Ecto neural progenitor cell (in vitro differentiated cells): ENCODE data around the gene PARP9.
"Not testable (repeated sequence)": the region's sequence is repeated elsewhere in the genome, so short reads cannot be mapped to it uniquely, and the experiment has no call there.

Source experiments
- DNase-seq: peaks from one replicate; pipeline ENCODE4 v3.0.0-alpha.2; 2018; ENCODE audit warnings: low spot score

The PARP9 gene

DNA sequence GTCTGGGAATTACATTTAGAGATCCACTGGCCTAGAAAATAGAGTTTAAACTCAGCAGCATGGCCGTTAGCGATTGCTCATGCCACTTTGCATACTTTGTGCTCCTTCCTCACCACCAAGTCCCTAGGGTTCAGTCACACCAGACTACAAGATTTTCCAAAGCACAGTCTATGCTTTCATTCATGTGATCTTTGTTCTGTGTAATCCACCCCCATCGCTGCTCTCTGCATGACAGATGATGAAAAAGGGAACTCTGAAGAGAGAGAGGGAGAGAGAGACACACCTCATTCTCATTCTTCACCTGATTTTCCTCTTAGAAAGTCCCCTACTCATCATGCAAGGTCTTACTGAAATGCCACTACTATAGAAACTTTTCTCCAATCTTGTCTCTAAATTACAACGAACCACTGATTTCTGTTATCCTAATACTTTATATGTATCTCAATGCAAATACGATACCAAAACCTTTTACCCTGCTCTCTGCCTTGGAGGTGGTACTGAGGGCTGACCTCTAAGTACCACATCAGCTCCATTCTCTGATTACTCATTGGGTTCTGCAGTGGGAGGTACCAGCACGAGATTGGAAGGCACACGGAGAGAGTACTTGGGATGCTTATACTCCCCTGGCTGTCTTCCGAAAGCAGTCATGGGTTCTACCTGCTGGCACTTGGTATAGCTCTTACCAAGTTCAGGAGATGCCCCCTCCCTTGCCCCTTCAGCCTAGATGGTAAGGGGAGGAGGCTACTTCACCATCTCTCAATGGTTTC is 12.3 kb upstream of the PARP9 start:
- no peak for DNase-seq

DNA sequence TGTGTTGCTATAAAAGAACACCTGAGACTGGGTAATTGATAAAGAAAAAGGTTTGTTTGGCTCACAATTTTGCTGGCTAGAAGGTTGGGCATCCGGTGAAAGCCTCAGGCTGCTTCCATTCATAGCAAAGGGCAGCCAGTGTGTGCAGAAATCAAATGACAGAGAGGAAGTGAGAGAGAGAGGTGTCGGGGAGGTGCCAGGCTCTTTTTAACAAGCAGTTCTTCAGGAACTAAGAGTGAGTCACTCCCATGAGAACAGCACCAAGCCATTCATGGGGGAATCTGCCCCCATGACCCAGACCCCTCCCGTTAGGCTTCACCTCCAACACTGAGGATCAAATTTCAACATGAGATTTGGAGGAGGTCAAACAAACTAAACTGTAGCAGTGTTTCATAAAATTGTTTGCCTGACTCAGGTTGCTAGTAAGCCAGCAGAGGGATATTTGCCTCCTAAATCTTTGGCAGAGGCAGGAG is 8.9 kb upstream of the PARP9 start:
- DNase-seq: no peak

DNA sequence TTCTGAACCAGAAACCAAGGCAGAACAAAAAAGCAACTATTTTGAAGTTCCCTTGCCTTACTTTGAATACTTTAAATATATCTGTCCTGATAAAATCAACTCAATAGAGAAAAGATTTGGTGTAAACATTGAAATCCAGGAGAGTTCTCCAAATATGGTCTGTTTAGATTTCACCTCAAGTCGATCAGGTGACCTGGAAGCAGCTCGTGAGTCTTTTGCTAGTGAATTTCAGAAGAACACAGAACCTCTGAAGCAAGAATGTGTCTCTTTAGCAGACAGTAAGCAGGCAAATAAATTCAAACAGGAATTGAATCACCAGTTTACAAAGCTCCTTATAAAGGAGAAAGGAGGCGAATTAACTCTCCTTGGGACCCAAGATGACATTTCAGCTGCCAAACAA is 4.7 kb upstream of the PARP9 start:
- no peak for DNase-seq

DNA sequence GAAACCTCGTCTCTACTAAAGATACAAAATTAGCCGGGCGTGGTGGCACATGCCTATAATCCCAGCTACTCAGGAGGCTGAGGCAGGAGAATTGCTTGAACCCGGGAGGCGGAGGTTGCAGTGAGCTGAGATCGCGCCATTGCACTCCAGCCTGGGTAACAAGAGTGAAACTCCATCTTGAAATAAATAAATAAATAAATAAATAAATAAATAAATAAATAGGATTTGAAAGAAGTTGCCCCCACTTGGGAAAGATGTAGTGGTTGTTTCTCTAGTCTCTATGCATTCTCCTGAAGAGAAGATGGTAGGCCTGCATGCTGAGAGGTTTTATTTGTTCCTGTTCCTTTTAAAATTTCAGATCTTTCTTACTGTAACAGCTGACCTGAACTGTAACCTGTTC is 4.0 kb upstream of the PARP9 start:
- not testable (repeated sequence) for DNase-seq

DNA sequence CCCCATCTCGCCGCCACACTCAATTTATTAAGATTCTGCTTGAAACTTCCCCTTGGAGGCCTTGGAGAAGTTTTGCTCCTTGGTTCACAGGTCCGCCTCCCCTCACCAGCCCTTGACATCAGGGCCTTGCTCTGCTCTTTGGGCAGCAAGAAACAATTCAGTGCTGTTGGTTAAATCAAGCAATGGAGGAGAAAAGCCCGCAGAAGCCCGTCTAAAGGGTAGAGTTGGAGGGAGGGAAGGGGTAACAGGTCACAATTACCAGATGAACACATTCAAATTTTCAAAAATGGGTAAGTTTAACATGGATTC is 429 bp downstream of the PARP9 start:
- no peak for DNase-seq

DNA sequence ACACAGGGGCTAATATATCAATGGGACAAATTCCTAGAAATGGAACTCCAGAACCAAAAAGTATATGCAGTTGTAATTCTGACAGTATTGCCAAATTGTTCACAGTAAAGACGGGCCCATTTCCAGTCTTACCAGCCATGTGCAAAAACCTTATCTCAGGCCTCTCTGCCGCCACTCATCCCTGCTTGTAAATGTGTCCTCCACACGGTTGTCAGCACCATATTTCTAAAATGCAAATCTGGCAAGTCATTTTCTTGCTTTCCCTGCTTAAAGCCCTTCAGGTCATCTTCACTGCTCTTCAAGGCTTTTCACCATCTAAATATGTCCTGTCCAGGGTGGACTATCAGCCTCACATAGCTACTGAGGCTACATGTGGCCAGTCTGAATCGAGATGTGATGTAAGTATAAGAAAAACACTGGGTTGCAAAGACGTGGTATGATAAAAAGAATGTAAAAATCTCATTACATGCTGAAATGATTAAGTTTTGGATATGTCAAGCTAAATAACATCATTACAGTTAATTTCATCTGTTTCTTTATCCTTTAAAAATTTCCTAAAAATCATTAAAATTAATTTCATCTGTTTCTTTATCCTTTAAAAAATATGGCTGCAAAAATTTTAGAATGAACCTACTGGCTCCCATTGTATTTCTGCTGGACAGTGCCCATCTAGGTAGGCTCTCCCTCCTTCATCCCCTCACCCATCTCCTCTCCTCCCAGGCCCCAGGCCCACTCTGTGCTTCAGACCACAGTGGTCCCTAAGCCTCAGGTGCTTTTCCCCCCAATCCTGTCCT is 980 bp downstream of the PARP9 start:
- no peak for DNase-seq

DNA sequence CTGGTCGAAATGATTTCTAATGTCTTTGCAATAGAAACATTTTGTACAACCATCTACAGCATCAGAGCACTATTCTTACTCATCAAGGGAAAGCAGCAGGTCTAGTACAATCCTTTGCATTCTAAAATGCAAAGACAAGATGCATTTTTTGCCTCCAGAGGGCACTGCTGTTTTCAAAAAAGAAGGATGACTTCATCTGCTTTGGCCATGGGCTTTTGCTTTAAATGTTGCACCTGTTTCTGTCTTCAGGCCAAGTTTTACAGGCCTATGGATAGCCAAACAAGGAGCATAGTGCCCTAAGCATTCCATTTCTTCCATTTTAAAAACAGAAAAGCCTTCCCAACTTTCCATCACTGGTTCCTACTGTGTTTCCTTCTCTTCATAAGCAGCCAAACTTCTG is 3.4 kb downstream of the PARP9 start:
- DNase-seq: no peak

DNA sequence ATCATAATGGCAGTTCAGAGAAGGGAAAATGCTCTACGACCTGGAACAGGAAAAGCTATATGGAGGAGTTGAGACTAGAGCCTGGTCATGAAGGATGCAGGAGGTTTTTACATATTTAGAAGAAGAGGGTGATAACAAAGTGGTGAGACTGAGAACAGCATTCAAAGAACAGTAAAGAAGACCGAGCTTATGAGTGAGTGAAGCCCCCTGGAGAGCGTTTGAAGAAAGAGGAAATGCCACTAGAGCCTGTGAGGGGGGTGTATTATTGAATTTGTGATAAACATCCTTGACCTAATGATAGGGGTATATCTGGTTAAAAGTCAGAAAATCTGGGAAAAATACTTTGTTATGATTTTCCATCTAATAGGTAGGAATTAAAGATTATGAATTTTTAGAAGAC is 4.2 kb downstream of the PARP9 start:
- DNase-seq: no peak

DNA sequence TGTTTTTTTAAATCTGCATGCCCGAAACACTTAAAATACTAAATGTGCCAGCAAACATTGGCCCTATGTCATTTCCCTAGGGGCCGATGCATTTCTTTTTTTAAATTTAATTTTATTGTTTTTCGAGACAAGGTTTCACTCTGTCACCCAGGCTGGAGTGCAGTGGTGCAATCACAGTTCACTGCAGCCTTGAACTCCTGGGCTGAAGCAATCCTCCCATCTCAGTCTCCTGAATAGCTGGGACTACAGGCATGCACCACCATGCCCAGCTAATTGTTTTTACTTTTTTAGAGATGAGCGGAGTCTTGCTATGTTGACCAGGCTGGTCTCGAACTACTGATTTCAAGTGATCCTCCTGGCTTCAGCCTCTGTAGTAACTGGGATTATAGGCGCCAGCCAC is 5.5 kb downstream of the PARP9 start:
- DNase-seq: no peak

DNA sequence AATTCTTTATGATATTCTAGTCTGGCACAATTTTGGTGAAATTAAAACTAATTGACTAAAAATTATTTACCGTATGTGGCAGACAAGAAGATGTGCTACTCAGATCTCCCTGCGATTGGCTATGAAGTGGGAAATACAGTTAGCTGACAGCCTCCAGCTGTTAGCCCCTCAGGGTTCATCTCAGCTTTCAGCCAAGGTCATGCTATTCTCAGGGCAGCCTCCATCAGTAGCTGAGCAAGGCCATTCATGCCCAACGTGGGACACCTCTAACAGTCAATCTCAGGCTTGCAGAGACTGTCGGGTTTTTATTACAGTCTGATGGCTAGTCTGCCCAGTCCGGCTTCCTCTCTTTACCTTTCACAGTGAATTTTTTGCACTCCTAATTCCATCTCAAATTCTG is 6.7 kb downstream of the PARP9 start:
- DNase-seq: no peak

DNA sequence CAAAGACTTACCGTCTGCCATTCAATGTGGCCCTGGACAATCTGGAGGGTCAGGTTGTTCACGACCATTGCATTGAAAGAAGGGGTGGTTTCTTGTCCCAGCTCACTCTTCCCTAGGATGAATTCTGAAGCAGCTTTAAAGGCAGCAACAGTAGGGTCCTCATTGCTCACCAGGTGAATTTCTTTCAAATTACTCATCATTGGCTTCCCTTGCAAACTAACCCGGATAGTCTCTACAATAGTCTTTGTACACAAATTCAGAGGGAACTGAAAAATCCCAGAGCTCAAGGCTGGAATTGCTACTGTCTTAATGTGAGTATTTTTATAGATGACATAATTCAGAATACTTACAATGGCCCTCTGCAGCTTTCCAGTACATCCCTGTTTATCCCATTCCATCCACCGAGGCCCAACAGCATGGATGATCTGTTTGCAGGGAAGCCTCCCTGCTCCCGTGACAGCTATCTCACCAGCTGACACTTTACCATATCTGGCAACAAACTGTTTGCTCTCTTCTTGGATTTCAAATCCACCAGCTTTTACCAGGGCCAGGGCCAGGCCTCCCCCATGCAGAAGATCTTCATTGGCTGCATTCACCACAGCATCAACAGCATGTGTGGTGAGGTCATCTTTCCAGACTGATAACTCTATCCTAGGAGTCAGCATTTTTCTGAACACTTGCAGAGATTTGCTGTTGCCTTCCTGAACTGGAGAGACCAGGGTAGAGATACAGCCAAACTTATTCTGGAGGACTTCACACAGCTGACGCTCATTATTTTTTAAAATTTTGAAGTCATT is 8.6 kb downstream of the PARP9 start:
- DNase-seq: no peak

DNA sequence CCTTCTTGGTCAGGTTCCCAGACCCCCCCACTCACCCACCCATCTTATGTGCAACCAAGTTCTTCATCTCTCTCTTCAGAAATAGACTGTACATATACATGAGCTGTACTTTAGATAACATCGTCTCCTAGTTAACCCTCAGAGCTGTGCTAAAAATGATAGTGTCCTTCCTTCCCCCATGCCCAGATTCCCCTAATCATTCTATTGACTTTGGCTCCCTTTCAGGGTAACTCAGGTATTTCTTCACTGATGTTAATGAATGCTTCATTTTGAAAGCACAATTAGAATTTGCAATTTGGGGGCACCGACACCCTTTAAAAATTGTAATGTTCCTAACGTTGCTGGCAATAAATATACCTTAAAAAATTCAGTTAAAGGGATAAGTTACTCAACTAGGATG is 10.9 kb downstream of the PARP9 start:
- no peak for DNase-seq

DNA sequence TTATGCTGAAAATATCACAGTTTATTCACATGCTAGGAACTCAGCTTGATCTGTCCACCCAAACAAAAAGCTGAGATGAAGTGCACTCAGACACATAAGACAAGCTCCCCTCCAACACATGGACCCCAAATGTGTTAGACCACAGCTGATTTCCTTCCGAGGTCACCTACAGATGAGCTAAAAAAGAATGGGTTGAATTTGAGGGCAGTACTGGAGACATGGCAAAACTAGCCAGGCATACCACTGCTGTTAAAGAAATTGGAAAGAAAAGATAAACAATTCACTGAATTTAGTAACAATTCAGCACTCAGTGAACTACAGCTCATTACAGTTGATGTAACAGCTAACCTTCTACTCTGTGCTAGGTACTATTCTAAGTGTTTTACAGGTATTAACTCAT is 15.5 kb downstream of the PARP9 start:
- no peak for DNase-seq

DNA sequence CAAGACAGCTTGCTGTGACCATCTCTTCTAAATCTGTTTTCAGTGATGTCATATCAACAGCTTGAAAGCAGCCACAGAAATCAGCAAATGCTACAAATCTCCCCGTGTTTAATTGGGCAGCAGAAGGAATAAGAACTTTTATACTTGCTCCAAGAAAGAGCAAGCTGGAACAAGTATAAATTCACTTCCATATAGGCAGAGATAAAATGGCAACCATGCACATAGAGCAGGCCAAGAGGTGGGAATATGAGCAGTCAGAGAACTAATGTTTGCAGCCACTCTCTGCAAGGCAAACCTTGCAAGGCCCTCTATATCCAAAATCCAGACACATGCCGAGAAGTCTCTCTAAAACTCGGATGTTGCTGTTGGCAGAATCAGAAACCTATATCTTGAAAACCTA is 16.0 kb downstream of the PARP9 start:
- DNase-seq: no peak

DNA sequence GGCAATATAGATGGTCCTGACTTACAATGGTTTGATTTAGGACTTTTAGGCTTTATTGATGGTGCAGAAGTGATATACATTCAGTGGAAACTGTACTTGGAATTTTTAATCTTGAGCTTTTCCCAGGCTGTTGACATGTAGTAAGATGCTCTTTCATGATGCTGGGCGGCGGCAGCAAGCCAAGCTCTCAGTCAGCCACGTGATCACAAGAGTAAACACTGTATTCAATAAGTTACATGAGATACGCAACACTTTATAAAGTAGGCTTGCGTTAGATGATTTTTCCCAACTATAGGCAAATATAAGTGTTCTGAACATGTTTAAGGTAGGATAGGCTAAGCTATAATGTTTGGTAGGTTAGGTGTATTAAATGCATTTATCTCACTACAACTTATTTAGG is 17.9 kb downstream of the PARP9 start:
- DNase-seq: no peak

DNA sequence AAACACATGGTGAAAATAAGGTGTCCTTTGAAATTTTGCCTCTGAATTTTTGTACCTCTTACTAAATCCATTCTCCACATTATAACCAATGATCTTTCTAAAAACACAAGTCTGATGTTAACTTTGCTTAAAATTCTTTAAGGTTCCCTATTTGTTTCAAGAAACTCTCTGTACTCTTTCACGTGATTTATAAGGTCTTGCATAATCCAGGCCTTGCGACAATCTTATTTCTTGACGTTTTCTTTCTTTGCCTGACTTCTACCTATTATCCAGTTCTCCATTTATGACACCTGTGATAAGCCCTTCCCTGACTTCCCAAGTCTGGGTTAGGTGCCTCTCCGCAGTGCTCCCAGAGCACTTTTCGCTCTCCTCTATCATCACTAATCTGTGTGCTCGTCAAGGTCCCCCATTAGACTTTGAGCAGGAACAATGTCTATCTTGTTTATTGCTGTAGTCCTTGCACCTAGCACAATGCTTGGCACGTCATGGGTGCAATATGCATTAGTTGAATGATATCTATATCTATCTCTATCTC is 25.1 kb downstream of the PARP9 start:
- DNase-seq: no peak

DNA sequence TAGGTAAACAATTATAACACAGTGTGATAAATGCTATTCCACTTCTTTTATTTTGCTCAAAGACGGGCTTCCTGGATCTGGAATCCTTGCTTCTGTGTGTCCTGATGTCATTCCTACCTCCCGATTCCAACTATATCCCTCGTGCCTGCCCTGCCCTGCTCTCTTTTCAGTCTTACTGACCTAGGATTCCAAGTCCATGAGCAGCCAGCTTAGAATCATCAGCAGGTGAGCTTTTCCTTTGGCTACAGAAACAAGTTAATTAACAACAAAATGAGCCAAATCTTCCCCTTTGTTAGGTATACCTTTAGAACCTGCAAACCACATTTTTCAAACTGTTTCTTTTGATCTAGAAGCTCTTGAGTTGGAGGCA is 27.5 kb downstream of the PARP9 start:
- DNase-seq: no peak

DNA sequence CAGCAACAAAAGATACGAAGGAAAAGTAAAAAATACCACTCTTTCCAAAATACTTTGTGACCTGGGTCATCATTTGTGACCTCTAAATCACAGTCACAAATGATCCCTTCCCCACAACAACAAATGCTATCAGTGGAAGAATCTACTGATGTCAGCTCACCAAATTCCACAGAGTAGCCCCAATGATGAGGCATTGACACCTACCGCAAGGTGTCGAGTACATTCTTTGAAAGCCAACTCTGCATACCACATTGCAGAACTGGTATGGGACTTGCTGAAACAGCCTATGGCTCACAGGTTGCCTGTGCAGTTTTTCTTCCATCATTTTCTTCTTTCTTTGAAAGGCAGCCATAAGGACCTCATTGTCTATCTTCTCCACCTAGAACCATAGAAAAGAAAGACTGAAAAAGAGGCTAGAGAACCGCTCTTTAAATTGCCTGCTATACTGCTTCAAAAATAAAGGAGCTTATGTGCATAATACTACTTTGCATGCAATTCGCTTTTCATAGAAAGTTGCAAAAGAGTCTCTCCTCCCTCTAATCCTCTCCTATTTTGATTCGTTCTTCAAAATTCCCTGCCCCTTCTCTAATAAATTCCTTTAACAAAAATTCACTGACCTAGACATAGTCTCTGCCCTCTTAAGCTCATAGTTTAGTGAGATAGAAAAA is 28.0 kb downstream of the PARP9 start:
- DNase-seq: no peak

DNA sequence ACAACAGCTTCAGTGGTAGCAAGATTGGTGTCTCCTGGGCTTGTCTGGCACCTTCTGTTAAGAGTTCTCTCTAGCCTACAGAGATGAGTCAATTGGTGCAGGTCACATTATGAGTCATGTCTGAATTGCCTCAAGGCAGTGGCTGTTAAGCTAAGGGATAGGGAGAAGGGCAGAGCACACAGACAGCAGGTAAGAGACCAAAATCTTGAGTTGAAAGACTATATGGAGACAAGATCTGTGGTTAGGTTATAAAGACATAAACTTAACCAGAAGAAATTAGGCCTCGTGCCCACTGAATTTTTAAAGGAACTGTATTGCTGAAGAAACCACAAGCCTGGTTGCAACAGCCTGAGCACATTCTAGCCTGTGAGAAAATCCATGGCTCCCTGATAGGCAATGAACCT is 30.2 kb downstream of the PARP9 start:
- DNase-seq: no peak

DNA sequence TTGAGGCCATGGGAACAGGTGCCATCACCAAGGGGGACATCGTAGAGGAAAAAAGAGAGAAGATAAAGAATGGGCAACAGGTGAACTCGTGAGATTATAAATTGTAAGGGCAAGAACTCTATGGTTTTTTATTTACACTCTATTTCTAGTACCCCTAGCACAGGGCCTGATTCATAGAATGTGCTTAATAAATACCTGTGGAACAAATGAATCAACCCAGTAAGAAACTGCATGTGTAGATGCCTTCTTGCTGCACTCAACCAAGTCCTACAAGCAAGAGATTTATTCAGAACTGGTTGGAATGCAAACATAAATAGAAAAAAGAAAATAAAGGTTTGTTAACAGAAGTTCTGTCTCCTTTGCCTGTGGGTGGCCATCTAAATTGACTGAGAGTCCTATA is 30.6 kb downstream of the PARP9 start:
- no peak for DNase-seq

DNA sequence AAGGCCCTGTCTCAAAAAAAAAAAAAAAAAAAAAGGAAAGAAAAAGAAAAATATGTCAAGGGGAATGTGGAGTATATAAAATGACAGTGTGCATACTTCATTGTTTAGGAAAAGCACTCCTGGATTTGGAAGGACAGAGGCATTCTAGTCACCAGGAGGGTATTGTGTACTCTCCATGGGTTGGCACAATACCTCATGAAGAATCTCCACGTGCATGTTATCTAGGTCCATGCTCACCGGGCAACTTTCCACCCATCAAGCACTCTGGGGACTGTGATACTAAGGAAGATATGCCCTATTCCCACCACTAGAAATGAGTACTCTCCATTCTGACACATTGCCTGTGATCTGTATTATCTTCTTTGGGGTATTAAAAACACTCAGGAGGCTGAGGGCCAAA is 33.9 kb downstream of the PARP9 start:
- DNase-seq: no peak

DNA sequence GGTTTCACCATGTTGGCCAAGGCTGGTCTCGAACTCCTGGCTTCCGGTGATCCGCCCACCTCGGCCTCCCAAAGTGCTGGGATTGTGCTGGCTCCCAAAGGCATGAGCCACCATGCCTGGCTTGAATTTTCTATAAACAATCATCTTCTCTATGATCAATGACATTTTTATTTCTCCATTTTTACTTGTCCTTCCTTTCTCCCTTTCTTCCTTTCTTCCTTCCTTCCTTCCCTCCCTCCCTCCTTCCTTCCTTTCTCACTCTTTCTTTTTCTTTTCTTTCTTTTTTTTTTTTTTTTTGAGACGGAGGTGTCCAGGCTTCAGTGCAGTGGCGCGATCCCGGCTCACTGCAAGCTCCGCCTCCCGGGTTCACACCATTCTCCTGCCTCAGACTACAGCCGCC is 40.8 kb downstream of the PARP9 start:
- no peak for DNase-seq
